Kasumi-1 (cell line): ENCODE measurements around the gene SLC43A1.

Experiments used
- DNase-seq, 2 experiments: peaks; one replicate each; lab custom pipeline; 2025; lab: John Stamatoyannopoulos, UW

Gene SLC43A1

GRCh38 chr11:57527056-57527631 is 11.6 kb upstream of the SLC43A1 start:
- DNase-seq = peak; percentile 65 to 79

GRCh38 chr11:57523419-57523818 is 7.9 kb upstream of the SLC43A1 start:
- no peak for DNase-seq

GRCh38 chr11:57521116-57521515 is 5.6 kb upstream of the SLC43A1 start:
- no peak for DNase-seq

GRCh38 chr11:57516061-57516443 is 550 bp upstream of the SLC43A1 start:
- no peak for DNase-seq

- peak; percentile 35 to 41 for DNase-seq
Observed at GRCh38 chr11:57514538-57515331, 767 bp downstream of the SLC43A1 start.

- peak; percentile 24 to 35 for DNase-seq
Observed at GRCh38 chr11:57513911-57514537, 1.5 kb downstream of the SLC43A1 start.

- peak in 1 of 2 experiments; percentile 22 for DNase-seq
Observed at GRCh38 chr11:57513452-57513795, 2.1 kb downstream of the SLC43A1 start.

- DNase-seq = no peak
Observed at GRCh38 chr11:57512646-57513451, 2.7 kb downstream of the SLC43A1 start.

- DNase-seq = no peak
Observed at GRCh38 chr11:57511741-57512430, 3.6 kb downstream of the SLC43A1 start.

- DNase-seq = no peak
Observed at GRCh38 chr11:57508341-57509170, 6.9 kb downstream of the SLC43A1 start.

- no peak for DNase-seq
Observed at GRCh38 chr11:57506522-57506921, 9.0 kb downstream of the SLC43A1 start.

- DNase-seq = no peak
Observed at GRCh38 chr11:57504511-57504910, 11.0 kb downstream of the SLC43A1 start.

GRCh38 chr11:57502870-57503269 is 12.6 kb downstream of the SLC43A1 start:
- DNase-seq = no peak

- DNase-seq = no peak
Observed at GRCh38 chr11:57502376-57502775, 13.1 kb downstream of the SLC43A1 start.

- no peak for DNase-seq
Observed at GRCh38 chr11:57501953-57502352, 13.5 kb downstream of the SLC43A1 start.

- no peak for DNase-seq
Observed at GRCh38 chr11:57500926-57501325, 14.6 kb downstream of the SLC43A1 start.

- no peak for DNase-seq
Observed at GRCh38 chr11:57500515-57500914, 15.0 kb downstream of the SLC43A1 start.

GRCh38 chr11:57499983-57500461 is 15.5 kb downstream of the SLC43A1 start:
- DNase-seq = no peak

GRCh38 chr11:57499413-57499982 is 16.0 kb downstream of the SLC43A1 start:
- DNase-seq = no peak

- no peak for DNase-seq
Observed at GRCh38 chr11:57498540-57498939, 17.0 kb downstream of the SLC43A1 start.
